ENCODE data around the gene SEMA4G. TPM values are rescaled to one million over a fixed set of nuclear protein-coding genes. Genes with fewer than 3 reads are reported as not detected.

SEMA4G gene
- total RNA-seq, 2 experiments from 2014 or later, result 0.21 to 0.41 TPM

GRCh38 chr10:100970076-100970913, 991 bp downstream of the SEMA4G start:
- Histone ChIP-seq H3K4me2 (ENCODE audit: low read length) (peak overlapping the region; percentile 53), H3K4me3 (ENCODE audit: low read depth, low read length, poor library complexity, severe bottlenecking) (peak overlapping the region; percentile 37), H3K9me3 (ENCODE audit: low read length) (no peaks in the 10 kb centered on the region), H3K36me3 (ENCODE audit: insufficient read depth, low read length) (peaks cover 7% of the 10 kb centered on the region; the same call in 1 of the 2 replicates), H3K27ac (ENCODE audit: low read depth, low read length, poor library complexity, severe bottlenecking) (no peak overlapping the region), H4K20me1 (ENCODE audit: insufficient read depth, low read length) (no peaks in the 10 kb centered on the region), H3K9me2 (ENCODE audit: insufficient read depth, low read length) (no peaks in the 10 kb centered on the region), H3K79me2 (ENCODE audit: insufficient read depth, low read depth, low read length) (no peaks in the 10 kb centered on the region), H3K4me1 (ENCODE audit: insufficient read depth, low read length, poor library complexity, severe bottlenecking) (peaks cover 14% of the 10 kb centered on the region), H2AFZ (ENCODE audit: low read length) (no peak overlapping the region)
- intact Hi-C loops (cut with micrococcal nuclease; ENCODE audit: unreplicated experiment), result no loop called here
- CTCF ChIA-PET (ENCODE audit: unreplicated experiment), result interaction anchor here (0.9 kb wide), 1 partner anchor 11 kb away, joined by 3 read pairs; no protein-coding TSS in a partner anchor
- POLR2A ChIA-PET, result no interaction called here
- no peak for DNase-seq (ENCODE audit: low spot score)
- TF ChIP-seq EZH2phosphoT487 (IDR thresholded peaks at IDR 0.05; ENCODE audit: borderline replicate concordance, low read depth, low read length), result no peak
- TF ChIP-seq, protein P1, sequence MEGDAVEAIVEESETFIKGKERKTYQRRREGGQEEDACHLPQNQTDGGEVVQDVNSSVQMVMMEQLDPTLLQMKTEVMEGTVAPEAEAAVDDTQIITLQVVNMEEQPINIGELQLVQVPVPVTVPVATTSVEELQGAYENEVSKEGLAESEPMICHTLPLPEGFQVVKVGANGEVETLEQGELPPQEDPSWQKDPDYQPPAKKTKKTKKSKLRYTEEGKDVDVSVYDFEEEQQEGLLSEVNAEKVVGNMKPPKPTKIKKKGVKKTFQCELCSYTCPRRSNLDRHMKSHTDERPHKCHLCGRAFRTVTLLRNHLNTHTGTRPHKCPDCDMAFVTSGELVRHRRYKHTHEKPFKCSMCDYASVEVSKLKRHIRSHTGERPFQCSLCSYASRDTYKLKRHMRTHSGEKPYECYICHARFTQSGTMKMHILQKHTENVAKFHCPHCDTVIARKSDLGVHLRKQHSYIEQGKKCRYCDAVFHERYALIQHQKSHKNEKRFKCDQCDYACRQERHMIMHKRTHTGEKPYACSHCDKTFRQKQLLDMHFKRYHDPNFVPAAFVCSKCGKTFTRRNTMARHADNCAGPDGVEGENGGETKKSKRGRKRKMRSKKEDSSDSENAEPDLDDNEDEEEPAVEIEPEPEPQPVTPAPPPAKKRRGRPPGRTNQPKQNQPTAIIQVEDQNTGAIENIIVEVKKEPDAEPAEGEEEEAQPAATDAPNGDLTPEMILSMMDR (conservative IDR thresholded peaks at IDR 0.05; ENCODE audit: low read length), result no peak
- BruUV-seq (replicated peaks), result no TSS peak

DNA sequence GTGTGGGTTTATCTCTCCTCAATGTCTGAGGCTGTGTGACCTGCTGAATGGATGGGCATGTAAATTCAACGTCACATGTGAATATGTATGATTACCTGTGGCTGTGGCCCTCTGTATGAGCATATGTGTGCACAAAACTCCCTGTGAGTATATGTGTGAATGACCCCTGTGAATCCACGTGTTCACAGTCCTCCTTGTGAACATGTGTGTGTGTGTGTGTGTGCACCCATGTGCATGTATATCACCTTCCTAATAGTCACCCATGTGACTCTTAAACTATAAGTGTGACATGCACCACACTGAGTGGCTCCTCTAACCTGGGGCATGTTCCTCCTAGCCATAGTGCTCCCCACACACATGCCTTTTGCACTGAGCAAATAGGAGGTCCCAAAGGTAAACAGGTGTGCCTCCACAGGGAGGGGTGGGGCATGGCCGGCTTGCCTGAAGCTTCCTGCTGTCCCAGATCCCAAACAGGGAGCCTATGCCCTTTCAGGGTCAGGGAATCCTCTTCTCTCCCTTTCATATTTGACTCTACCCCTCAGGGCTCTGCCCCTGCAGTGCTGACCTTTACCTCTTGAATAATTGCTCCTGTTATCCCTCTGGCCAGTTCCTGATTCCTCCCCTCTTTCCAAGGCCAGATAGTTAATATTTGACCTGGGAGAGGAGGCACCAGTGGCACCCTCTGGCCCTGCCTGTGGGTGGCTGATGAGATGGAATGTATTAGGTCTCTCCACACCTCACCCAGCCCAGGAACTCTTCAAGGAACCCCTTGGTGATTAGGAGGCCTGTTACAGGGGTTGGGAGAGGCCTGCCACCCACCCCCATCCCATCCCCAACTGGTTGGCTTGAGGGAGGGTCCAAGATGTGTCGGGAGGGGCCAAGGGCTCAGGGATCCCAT, 1.9 kb downstream of the SEMA4G start:
- POLR2A ChIA-PET, result no interaction called here
- TF ChIP-seq EZH2phosphoT487 (IDR thresholded peaks at IDR 0.05; ENCODE audit: borderline replicate concordance, low read depth, low read length), result no peak
- TF ChIP-seq, protein P1 (conservative IDR thresholded peaks at IDR 0.05; ENCODE audit: low read length), result no peak
- H4K20me1 ChIP-seq (ENCODE audit: insufficient read depth, low read length), result no peaks in the 10 kb centered on the region

More for the DNA sequence above, 1.9 kb downstream of the SEMA4G start:
- Histone ChIP-seq H3K36me3 (ENCODE audit: insufficient read depth, low read length) (no peaks in the 10 kb centered on the region; the same call in 1 of the 2 replicates), H3K4me2 (ENCODE audit: low read length) (no peak overlapping the region), H3K9me2 (ENCODE audit: insufficient read depth, low read length) (no peaks in the 10 kb centered on the region), H3K79me2 (ENCODE audit: insufficient read depth, low read depth, low read length) (no peaks in the 10 kb centered on the region), H3K4me3 (ENCODE audit: low read depth, low read length, poor library complexity, severe bottlenecking) (no peak overlapping the region), H3K4me1 (ENCODE audit: insufficient read depth, low read length, poor library complexity, severe bottlenecking) (peaks cover 14% of the 10 kb centered on the region), H3K9me3 (ENCODE audit: low read length) (no peaks in the 10 kb centered on the region), H3K27ac (ENCODE audit: low read depth, low read length, poor library complexity, severe bottlenecking) (no peak overlapping the region), H2AFZ (ENCODE audit: low read length) (no peak overlapping the region)
- no peak for DNase-seq (ENCODE audit: low spot score)
- CTCF ChIA-PET (ENCODE audit: unreplicated experiment), result no interaction called here
- intact Hi-C loops (cut with micrococcal nuclease; ENCODE audit: unreplicated experiment), result no loop called here
- no TSS peak for BruUV-seq (replicated peaks)

Data from OCI-LY7 (cell line).